Subcutaneous adipose tissue (tissue), 4 donors: ENCODE measurements around the gene ELFN2. TPM values are rescaled to one million over a fixed set of nuclear protein-coding genes. Genes with fewer than 3 reads are reported as not detected.

Source experiments
- CTCF ChIP-seq: fragments of 450-650 bp; IDR thresholded peaks from one replicate; pipeline ENCODE4 v1.5.1; 2016; ENCODE audit warnings: low read depth, mild to moderate bottlenecking, control low read depth, antibody characterized with exemption, moderate library complexity
- total RNA-seq, 4 donors: library from RNA; depleted of rRNA; stranded (reverse); fragments of >200 nt; gene quantifications; one replicate each; pipeline ENCODE4 v1.1.0, GENCODE V29; 2016

The ELFN2 gene
- total RNA-seq, 4 donors from 2014 or later: not detected

GRCh38 chr22:37388538-37388937 lies 38.7 kb downstream of the ELFN2 start:
- TF ChIP-seq CTCF: no peak

- no peak for TF ChIP-seq CTCF
These were observed 39.5 kb downstream of the ELFN2 start for GRCh38 chr22:37387793-37388192.

DNA sequence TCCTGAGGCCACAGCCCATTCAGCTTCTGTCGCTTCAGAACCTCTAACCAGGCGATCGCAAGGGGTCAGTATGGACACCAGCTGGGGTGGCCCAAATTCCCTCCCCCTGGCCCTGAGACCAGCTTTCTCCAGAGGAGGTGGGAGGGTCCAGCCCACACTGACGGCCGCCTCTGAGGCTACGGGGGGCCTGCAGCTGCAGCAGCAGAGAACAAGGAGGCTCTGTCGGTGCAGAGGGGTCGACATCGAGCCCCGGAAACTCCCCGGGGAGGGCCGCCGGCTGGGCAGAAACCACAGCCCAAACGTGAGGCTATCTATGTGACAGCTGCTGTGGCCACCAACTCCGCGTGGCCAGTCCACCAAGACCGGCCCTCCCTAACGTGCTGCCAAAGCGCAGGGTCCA lies 40.8 kb downstream of the ELFN2 start:
- no peak for TF ChIP-seq CTCF

- no peak for TF ChIP-seq CTCF
These were observed 42.6 kb downstream of the ELFN2 start for GRCh38 chr22:37384691-37385090.

DNA sequence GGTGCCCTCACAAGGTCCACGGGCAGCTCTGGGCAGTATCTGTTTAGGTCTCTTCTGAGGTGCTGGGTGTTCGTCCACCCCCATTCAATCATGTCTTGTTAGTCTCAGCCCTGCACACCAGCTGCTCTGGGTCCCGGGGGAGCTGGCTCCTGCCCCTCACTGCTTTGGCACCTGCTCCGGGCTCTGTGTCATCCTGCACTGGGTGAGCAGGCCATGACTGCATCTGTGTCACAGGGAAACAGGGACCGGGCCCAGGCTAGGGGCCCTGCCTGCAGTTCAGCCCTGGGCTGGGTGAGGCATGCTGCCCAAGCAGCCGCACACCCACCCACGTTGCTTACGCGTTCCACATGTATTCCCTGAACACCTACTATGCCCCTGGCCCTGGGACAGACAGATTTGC lies 43.9 kb downstream of the ELFN2 start:
- no peak for TF ChIP-seq CTCF

DNA sequence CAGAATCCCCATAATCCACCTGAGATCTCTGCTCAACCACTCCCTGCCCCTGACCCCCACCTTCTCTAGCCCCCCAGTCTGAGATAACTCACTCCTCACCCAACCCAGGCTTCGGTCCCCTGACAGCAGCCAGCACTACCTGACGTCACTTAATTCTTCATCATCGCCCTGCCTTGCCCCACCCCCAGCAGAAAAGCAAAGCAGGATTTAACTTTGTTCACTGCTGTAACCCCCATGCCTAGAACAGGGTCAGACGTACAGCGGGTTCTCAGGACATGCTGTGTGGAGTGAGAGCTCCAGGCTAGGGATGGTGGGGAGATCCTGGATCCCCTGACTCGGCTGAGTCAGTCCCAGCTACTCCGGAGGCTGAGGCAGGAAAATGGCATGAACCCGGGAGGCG lies 45.8 kb downstream of the ELFN2 start:
- no peak for TF ChIP-seq CTCF

- TF ChIP-seq CTCF: no peak
These were observed 47.6 kb downstream of the ELFN2 start for GRCh38 chr22:37379722-37380121.
